A673 (cell line): ENCODE results near the gene RBM19. TPM values are rescaled to one million over a fixed set of nuclear protein-coding genes. Genes with fewer than 3 reads are reported as not detected.

ENCODE experiments used
- BruUV-seq: library from RNA; stranded (reverse); fragments of 400-500 nt; replicated peaks from 2 replicates; lab custom pipeline; 2021; lab: Mats Ljungman, UMichigan
- CTCF ChIA-PET: fragments of 300-600 bp; sonication (Branson Sonifier 250); formaldehyde crosslinking; loops from one replicate; lab custom pipeline; 2022; ENCODE audit warnings: antibody characterized with exemption; lab: Charles Lee
- POLR2A ChIA-PET: fragments of 300-600 bp; sonication (Branson Sonifier 250); formaldehyde crosslinking; loops from one replicate; lab custom pipeline; 2022; ENCODE audit warnings: antibody characterized with exemption; ENCODE audit not compliant: low non-redundant PET; lab: Charles Lee
- DNase-seq: peaks from one replicate; pipeline ENCODE4 v3.0.0-alpha.2; 2015; ENCODE audit warnings: low spot score
- H3K27ac ChIP-seq: fragments of 200-600 bp; sonication (generic); 2 replicates; pipeline ENCODE4 v1.5.1; 2016; ENCODE audit warnings: mixed run types, low read depth, mild to moderate bottlenecking, mixed read lengths, antibody characterized with exemption, low read length; ENCODE audit not compliant: poor library complexity, severe bottlenecking
- H3K27me3 ChIP-seq: fragments of 200-600 bp; sonication (generic); replicated peaks from 2 replicates; pipeline ENCODE4 v1.6.1; 2017; ENCODE audit warnings: mixed run types, low read depth, mild to moderate bottlenecking, mixed read lengths, antibody characterized with exemption, low read length; ENCODE audit not compliant: insufficient read depth, poor library complexity
- H3K36me3 ChIP-seq: fragments of 200-600 bp; sonication (generic); 2 replicates; pipeline ENCODE4 v1.6.1; 2016; ENCODE audit warnings: mixed run types, mild to moderate bottlenecking, mixed read lengths, antibody characterized with exemption, low read length; ENCODE audit not compliant: insufficient read depth, poor library complexity, severe bottlenecking
- H3K4me1 ChIP-seq: fragments of 200-600 bp; sonication (generic); 2 replicates; pipeline ENCODE4 v1.6.1; 2017; ENCODE audit warnings: mixed run types, mild to moderate bottlenecking, mixed read lengths, antibody characterized with exemption, low read length; ENCODE audit not compliant: insufficient read depth, poor library complexity, severe bottlenecking
- H3K4me3 ChIP-seq: fragments of 200-600 bp; sonication (generic); 2 replicates; pipeline ENCODE4 v1.5.1; 2016; ENCODE audit warnings: low read depth, mixed run types, mild to moderate bottlenecking, mixed read lengths, low read length; ENCODE audit not compliant: poor library complexity, severe bottlenecking
- H3K9me3 ChIP-seq: fragments of 200-600 bp; sonication (generic); 2 replicates; pipeline ENCODE4 v1.6.1; 2016; ENCODE audit warnings: mixed run types, low read depth, mild to moderate bottlenecking, mixed read lengths, antibody characterized with exemption, low read length; ENCODE audit not compliant: poor library complexity, severe bottlenecking
- CTCF ChIP-seq: fragments of 300-800, 200-600 bp; sonication (generic); conservative IDR thresholded peaks from 2 replicates; pipeline ENCODE4 v1.5.1; 2017; ENCODE audit warnings: low read depth, mild to moderate bottlenecking, antibody characterized with exemption, low read length, moderate library complexity, mixed read lengths
- EZH2 ChIP-seq: fragments of 200-600 bp; sonication (generic); IDR thresholded peaks from 2 replicates; pipeline ENCODE4 v1.6.1; 2017; ENCODE audit warnings: borderline replicate concordance, low read depth, mild to moderate bottlenecking, mixed read lengths, antibody characterized with exemption, low read length; ENCODE audit not compliant: poor library complexity, severe bottlenecking
- intact Hi-C: fragments of 100-400 bp; cut with micrococcal nuclease; formaldehyde crosslinking; loops from one replicate; pipeline ENCODE4 v1.10.0; 2022; ENCODE audit not compliant: unreplicated experiment
- total RNA-seq: library from RNA; stranded (reverse); gene quantifications from 2 replicates; pipeline ENCODE4 v1.2.3, GENCODE V29; 2021

The RBM19 gene
- total RNA-seq, 1 experiment from 2014 or later, result 47.1 TPM

GRCh38 chr12:113970211-113970610 is 4.1 kb upstream of the RBM19 start:
- Histone ChIP-seq H3K27ac (no peak overlapping the region), H3K9me3 (no peaks in the 10 kb centered on the region), H3K27me3 (peaks cover 23% of the 10 kb centered on the region), H3K36me3 (no peaks in the 10 kb centered on the region), H3K4me3 (no peak overlapping the region), H3K4me1 (peaks cover 3% of the 10 kb centered on the region)
- no TSS peak for BruUV-seq
- CTCF ChIA-PET, result no interaction called here
- DNase-seq, result no peak
- no peak for TF ChIP-seq EZH2
- no peak for TF ChIP-seq CTCF
- POLR2A ChIA-PET, result no interaction called here
- intact Hi-C loops, result no loop called here

- CTCF ChIA-PET, result interaction anchor here (1.4 kb wide), 1 partner anchor 13 kb away, joined by 3 read pairs; no protein-coding TSS in a partner anchor
- Histone ChIP-seq H3K9me3 (no peaks in the 10 kb centered on the region), H3K4me1 (peaks cover 8% of the 10 kb centered on the region), H3K27ac (no peak overlapping the region), H3K27me3 (peaks cover 6% of the 10 kb centered on the region), H3K36me3 (no peaks in the 10 kb centered on the region), H3K4me3 (no peak overlapping the region)
- intact Hi-C loops, result no loop called here
- TF ChIP-seq CTCF, result no peak
- no peak for TF ChIP-seq EZH2
- POLR2A ChIA-PET, result no interaction called here
- no TSS peak for BruUV-seq
- DNase-seq, result no peak
Observed at GRCh38 chr12:113967368-113967767, 1.2 kb upstream of the RBM19 start.

GRCh38 chr12:113962733-113963132 is 3.4 kb downstream of the RBM19 start:
- intact Hi-C loops, result no loop called here
- no TSS peak for BruUV-seq
- ChIA-PET POLR2A (no interaction called here), CTCF (no interaction called here)
- H3K27me3 ChIP-seq, result no peaks in the 10 kb centered on the region
- no peak for DNase-seq
- no peak overlapping the region for H3K27ac ChIP-seq
- peaks cover 8% of the 10 kb centered on the region for H3K4me1 ChIP-seq
- H3K36me3 ChIP-seq, result peaks cover 28% of the 10 kb centered on the region
- TF ChIP-seq CTCF, result no peak
- no peak for TF ChIP-seq EZH2
- no peak overlapping the region for H3K4me3 ChIP-seq
- H3K9me3 ChIP-seq, result no peaks in the 10 kb centered on the region
